ENCODE results near the gene HEATR5A.

Gene HEATR5A

DNA sequence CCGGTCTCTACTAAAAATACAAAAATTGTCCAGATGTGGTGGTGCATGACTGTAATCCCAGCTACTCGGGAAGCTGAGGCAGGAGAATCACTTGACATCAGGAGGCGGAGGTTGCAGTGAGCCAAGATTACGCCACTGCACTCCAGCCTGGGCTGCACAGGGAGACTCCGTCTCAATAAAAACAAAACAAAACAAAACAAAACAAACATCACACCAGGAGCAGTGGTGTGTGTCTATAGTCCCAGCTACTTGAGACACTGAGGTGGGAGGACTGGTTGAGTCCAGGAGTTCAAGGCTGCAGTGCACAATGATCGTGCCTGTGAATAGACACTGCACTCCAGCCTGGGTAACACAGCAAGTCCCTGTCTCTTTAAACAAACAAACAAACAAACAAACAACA, 123.2 kb downstream of the HEATR5A start:
- Histone ChIP-seq H3K9me3 (no peaks in the 10 kb centered on the region), H3K4me1 (peaks cover 0 to 16% (median 0%) of the 10 kb centered on the region in 4 donors), H3K27me3 (no peaks in the 10 kb centered on the region), H3K4me3 (no peak overlapping the region), H3K27ac (no peak overlapping the region), H3K36me3 (peaks cover 14 to 30% (median 20%) of the 10 kb centered on the region in 3 donors)
- intact Hi-C loops (cut with DNase I; ENCODE audit: low total_unique reads), result no loop called here
- TF ChIP-seq, protein P1, sequence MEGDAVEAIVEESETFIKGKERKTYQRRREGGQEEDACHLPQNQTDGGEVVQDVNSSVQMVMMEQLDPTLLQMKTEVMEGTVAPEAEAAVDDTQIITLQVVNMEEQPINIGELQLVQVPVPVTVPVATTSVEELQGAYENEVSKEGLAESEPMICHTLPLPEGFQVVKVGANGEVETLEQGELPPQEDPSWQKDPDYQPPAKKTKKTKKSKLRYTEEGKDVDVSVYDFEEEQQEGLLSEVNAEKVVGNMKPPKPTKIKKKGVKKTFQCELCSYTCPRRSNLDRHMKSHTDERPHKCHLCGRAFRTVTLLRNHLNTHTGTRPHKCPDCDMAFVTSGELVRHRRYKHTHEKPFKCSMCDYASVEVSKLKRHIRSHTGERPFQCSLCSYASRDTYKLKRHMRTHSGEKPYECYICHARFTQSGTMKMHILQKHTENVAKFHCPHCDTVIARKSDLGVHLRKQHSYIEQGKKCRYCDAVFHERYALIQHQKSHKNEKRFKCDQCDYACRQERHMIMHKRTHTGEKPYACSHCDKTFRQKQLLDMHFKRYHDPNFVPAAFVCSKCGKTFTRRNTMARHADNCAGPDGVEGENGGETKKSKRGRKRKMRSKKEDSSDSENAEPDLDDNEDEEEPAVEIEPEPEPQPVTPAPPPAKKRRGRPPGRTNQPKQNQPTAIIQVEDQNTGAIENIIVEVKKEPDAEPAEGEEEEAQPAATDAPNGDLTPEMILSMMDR (IDR thresholded peaks at IDR 0.05), result no peak
- no peak for DNase-seq

DNA sequence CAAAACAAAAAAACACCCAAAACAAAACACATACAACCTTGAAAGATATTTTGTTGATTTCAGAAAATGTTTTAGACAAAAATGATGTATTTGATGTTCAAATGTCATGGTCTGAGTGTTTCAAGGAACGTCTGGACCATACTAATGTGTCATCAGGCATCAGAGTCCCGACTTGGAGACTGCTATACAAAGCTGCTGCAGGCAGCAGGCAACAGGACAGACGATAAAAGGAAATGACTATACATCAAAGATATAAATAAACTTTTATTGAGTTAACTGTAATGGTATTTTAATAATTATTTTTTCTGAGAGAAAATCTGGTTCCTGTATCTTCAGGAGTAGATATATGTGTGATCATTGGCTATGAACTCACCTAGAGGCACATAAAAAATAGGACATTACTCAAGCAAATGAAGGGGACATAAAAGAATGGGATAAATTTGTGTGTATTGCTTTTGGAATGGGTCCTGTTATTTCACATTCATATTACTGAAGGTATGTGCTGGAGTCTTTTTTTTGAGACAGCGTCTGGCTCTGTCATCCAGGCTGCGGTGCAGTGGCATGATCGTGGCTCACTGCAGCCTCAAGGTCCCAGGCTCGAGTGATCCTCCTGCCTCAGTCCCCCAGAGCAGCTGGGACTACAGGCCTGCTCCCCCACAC, 125.5 kb downstream of the HEATR5A start:
- H3K27me3 ChIP-seq, result no peaks in the 10 kb centered on the region
- H3K4me3 ChIP-seq, result no peak overlapping the region
- H3K36me3 ChIP-seq, result peaks cover 7% of the 10 kb centered on the region in 3 donors
- intact Hi-C loops (cut with DNase I; ENCODE audit: low total_unique reads), result no loop called here
- TF ChIP-seq, protein P1 (IDR thresholded peaks at IDR 0.05), result no peak
- H3K9me3 ChIP-seq, result no peaks in the 10 kb centered on the region
- H3K27ac ChIP-seq, result no peak overlapping the region
- no peak for DNase-seq
- peaks cover 0 to 16% (median 0%) of the 10 kb centered on the region in 4 donors for H3K4me1 ChIP-seq

DNA sequence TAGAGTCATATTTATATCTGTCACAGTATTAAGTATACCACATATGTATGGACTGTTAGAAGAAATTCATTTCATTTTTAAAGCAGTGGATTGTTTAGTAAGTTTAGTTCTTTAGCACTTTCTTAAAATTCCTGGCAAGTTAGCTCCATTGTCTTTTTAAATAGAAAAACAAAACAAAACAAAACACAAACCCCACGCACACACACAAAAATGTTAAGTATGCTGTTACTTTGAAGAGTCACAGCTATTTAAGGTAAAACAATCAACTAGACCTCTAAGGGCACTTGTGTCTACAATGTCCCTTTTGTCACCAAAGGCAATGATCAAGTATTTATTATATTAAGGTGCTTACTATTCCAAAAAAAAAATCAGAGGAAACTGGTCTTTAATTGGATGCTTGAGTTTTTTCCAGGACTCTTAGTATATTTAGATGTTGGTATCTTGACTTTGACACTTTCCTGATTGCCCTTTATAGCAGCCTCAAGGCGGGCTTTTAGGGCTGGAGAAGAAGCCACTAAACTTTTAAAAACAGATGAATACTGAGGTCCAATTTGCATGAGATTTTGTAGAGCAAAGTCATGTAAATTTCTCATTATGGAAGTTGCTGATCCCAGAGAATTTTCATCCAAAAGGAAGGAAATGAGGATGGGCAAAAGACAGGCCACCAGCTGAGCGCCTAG, 127.3 kb downstream of the HEATR5A start:
- Histone ChIP-seq H3K9me3 (no peaks in the 10 kb centered on the region), H3K36me3 (peaks cover 6 to 7% (median 7%) of the 10 kb centered on the region in 3 donors), H3K27me3 (no peaks in the 10 kb centered on the region), H3K4me3 (no peak overlapping the region), H3K4me1 (peaks cover 0 to 16% (median 0%) of the 10 kb centered on the region in 4 donors), H3K27ac (no peak overlapping the region)
- TF ChIP-seq, protein P1 (IDR thresholded peaks at IDR 0.05), result no peak
- no peak for DNase-seq
- intact Hi-C loops (cut with DNase I; ENCODE audit: low total_unique reads), result no loop called here

GRCh38 chr14:31291210-31291609, 129.1 kb downstream of the HEATR5A start:
- TF ChIP-seq, protein P1 (IDR thresholded peaks at IDR 0.05), result no peak
- no peak for DNase-seq
- Histone ChIP-seq H3K27me3 (no peaks in the 10 kb centered on the region), H3K4me3 (no peak overlapping the region), H3K27ac (no peak overlapping the region), H3K9me3 (no peaks in the 10 kb centered on the region), H3K36me3 (peaks cover 0 to 7% (median 7%) of the 10 kb centered on the region in 3 donors), H3K4me1 (peaks cover 0 to 16% (median 0%) of the 10 kb centered on the region in 4 donors)
- intact Hi-C loops (cut with DNase I; ENCODE audit: low total_unique reads), result no loop called here

GRCh38 chr14:31287294-31287972, 132.9 kb downstream of the HEATR5A start:
- Histone ChIP-seq H3K4me1 (peaks cover 0 to 10% (median 2%) of the 10 kb centered on the region in 4 donors), H3K27me3 (no peaks in the 10 kb centered on the region), H3K27ac (no peak overlapping the region), H3K9me3 (no peaks in the 10 kb centered on the region), H3K4me3 (no peak overlapping the region), H3K36me3 (no peaks in the 10 kb centered on the region)
- no peak for DNase-seq
- intact Hi-C loops (cut with DNase I; ENCODE audit: low total_unique reads), result no loop called here
- TF ChIP-seq, protein P1 (IDR thresholded peaks at IDR 0.05), result no peak

Measured in tibial artery (tissue), 4 donors.